GM18858 (cell line): ENCODE measurements around the gene MAP3K15.
"Not testable (repeated sequence)": the region's sequence is repeated elsewhere in the genome, so short reads cannot be mapped to it uniquely, and the experiment has no call there.

Experiments
- ATAC-seq: cut with Tn5 transposase; IDR thresholded peaks from one replicate; pipeline ENCODE4 v1.9.1; 2021; ENCODE audit not compliant: unreplicated experiment

MAP3K15 gene

GRCh38 chrX:19535476-19535875, 20.2 kb upstream of the MAP3K15 start:
- no peak for ATAC-seq

GRCh38 chrX:19532709-19533108, 17.4 kb upstream of the MAP3K15 start:
- ATAC-seq = no peak

DNA sequence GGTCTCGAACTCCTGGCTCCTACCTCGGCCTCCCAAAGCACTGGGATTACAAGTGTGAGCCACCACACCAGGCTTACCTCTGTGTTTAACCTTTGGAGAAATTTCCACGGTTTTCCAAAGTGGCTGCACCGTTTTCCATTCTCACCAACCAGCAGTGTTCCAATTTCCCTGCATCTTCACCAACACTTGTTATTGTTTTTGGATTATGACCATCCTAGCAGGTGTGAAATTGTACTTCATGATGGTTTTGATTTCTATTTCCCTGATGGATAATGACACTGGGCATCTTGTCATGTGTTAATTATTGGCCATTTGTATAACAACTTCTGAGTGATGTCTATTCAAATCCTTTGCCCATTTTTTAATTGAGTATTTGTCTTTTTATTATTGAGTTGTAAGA, 2.7 kb upstream of the MAP3K15 start:
- ATAC-seq = no peak

DNA sequence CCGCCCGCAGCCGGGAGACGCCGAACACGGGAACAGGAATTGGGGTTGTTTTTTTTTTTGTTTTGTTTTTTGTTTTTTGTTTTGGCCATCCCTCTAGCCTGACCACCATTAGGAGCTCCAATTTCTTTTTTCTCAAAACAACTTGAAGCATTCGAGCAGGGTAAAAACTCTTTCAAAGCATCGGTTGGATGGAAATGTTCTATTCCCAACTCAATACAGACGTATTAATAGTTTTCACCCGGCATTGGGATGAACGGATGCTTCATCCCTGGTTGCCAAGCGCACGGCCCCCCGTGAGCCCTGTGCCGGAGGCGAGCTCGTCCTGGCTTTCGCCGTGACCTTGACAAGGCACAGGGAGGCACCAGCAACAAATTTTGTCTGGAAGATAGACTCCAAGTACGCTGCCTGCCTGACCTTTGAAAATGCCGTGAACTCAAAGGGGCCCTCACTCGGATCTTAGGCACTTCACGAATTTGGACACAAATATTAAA, 352 bp upstream of the MAP3K15 start:
- ATAC-seq = no peak

- ATAC-seq = no peak
These were observed 1.9 kb downstream of the MAP3K15 start for GRCh38 chrX:19513383-19513782.

DNA sequence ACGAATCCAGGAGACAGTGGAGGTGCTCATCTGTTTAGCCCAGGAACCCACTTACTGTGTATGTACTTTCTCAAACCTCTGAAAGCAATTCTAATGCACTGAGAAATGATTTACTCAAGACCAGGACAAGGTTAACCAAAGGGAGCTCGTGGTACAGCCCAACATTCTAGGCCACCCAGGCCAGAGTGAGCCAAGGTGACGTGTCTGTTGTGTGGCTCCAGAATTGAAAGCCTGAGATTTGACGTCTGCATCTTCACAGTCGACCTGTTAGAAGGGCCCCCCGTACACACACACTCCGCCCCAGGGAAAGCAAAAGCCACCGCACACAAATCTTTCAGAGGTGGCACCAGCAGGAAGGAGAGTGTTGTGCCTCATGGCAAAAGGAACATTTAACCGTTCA, 2.3 kb downstream of the MAP3K15 start:
- ATAC-seq = no peak

DNA sequence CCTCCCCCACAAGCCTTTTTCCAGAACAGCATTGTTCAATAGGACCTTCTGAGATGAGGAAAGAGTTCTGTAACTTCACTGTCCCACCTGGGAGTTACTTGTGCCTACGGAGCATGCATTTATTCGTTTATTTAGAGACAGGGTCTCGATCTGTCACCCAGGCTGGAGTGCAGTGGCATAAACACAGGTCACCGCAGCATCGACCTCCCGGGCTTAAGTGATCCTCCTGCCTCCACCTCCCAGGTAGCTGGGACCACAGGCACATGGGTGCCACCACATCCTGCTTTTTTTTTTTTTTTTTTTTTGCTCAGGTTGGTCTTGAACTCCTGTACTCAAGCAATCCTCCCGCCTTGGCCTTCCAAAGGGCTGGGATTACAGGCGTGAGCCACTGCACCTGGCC, 2.9 kb downstream of the MAP3K15 start:
- ATAC-seq = no peak

DNA sequence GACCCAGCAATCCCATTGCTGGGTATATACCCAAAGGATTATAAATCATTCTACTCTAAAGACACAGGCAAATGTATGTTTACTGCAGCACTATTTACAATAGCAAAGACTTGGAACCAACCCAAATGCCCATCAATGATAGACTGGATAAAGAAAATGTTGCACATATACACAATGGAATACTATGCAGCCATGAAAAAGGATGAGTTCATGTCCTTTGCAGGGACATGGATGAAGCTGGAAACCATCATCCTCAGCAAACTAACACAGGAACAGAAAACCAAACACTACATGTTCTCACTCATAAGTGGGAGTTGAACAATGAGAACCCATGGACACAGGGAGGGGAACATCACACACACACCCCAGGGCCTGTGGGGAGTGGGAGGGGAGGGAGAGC, 3.5 kb downstream of the MAP3K15 start:
- not testable (repeated sequence) for ATAC-seq

GRCh38 chrX:19496711-19497110, 18.6 kb downstream of the MAP3K15 start:
- ATAC-seq = no peak

DNA sequence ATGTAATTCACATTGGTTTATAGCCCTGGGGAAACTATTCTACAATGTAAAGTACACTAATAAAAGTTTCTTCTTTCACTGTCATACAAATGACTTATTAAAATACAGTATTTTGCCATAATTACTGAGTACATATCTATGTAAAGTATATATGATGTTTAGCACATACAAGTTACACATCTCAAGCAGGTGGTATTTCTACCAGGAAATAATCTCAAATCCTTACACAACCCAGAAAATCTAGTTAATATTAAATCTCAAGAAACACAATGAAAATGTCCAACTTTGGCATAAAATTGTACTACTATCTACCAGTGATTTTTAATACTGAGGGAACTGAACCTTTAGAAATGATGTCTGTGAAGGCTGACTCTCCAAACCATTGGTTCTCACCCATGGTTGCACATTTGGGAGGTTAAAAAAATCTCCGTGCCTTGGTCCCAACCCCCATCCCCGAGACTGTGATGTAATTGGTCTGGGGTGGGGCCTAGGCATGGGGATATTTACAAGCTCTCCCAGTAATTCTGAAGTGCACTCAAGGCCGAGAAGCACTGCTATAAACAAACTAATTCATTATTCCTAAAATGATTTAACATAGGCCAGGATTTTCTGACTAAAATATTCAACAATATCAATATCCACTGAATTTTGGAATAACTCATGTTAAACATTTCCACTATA, 27.6 kb downstream of the MAP3K15 start:
- ATAC-seq = no peak

DNA sequence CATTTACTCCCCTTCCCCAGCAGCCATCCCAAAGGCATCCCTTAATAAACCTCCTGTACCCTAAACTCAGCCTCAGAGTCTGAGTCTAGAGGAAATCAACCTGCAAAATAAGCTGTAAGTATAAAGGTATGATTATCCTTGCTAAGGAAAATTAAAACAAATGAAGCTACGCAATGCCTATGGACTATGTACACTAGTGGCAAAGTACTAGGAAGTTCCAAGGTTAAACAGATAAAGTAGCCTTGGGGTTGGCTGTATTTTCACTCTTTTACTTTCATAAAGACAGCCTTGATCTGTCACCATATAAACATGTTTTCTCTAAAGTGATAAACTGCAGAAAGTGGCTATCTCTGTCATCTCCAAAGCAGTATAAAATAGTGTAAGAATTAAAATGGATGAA, 35.9 kb downstream of the MAP3K15 start:
- no peak for ATAC-seq

DNA sequence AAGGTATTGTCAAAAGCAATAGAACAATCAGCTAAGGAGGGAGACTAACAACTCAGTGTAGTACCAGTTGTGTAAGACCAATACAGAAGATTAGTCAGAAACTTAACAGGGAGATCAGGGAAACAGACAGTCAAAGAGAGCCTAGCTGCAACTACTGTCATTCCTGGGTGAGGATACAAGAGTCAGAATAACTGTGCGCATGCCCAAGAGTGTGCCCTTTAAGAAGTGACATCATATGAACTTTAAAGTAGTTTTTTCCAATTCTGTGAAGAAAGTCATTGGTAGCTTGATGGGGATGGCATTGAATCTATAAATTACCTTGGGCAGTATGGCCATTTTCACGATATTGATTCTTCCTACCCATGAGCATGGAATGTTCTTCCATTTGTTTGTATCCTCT, 46.9 kb downstream of the MAP3K15 start:
- ATAC-seq = not testable (repeated sequence)

- ATAC-seq = no peak
These were observed 52.4 kb downstream of the MAP3K15 start for GRCh38 chrX:19462879-19463278.

DNA sequence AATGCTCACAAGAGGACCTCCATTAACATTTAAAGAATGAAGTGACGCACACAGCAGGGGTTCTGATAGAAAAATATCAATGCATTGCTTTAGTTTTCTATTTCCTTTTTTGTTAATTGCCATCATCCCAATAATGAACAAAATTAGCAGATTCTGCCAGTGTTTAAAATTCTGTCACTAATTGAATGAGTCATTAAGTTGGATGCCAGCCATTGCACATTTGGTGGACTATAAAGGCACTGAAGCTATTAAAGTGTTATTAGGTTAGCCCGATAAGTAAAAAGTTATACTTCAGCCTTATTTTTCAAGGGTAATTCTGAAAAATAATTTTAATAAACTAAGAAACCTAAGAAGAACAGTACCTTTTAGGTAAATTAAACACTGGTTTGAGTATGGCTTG, 53.1 kb downstream of the MAP3K15 start:
- ATAC-seq = no peak

- ATAC-seq = no peak
These were observed 57.6 kb downstream of the MAP3K15 start for GRCh38 chrX:19457662-19458061.

- no peak for ATAC-seq
These were observed 67.2 kb downstream of the MAP3K15 start for GRCh38 chrX:19448077-19448476.

DNA sequence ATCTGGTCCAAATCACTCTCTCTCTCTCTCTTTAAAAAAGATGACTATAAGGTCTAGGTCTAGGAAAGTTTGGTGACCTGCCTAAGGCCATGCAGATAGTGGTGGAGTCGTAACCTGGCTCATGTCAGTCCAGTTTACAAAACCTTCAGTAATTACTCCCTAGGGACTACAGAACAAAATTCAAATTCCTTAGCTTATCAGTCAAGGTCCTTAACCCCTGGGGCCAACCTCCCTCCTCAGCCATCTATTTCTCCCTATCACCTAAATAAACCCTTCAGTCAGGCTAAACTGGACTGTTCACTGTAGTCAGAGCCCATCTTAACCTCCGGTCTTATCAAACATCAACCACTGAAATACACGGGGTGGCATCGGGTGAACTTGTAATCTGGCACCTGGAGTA, 68.9 kb downstream of the MAP3K15 start:
- ATAC-seq = no peak

DNA sequence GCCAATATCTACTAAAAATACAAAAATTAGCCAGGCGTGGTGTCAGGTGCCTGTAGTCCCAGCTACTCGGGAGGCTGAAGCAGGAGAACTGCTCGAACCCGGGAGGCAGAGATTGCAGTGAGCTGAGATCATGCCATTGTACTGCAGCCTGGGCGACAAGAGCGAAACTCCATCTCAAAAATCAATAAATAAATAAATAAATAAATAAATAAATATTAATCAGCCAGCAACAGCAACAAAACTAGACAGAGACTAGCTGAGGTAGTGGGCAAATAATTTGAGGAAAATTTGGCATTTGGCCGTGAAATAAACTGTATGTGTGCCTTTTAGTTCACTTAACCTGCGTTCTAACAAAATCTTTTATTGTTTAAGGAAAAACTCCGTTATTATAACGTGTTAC, 69.5 kb downstream of the MAP3K15 start:
- not testable (repeated sequence) for ATAC-seq

GRCh38 chrX:19443869-19444526, 71.3 kb downstream of the MAP3K15 start:
- no peak for ATAC-seq

- ATAC-seq = no peak
These were observed 74.6 kb downstream of the MAP3K15 start for GRCh38 chrX:19440713-19441112.

GRCh38 chrX:19422661-19423060, 92.6 kb downstream of the MAP3K15 start:
- not testable (repeated sequence) for ATAC-seq

GRCh38 chrX:19410259-19410658, 105.0 kb downstream of the MAP3K15 start:
- ATAC-seq = no peak

DNA sequence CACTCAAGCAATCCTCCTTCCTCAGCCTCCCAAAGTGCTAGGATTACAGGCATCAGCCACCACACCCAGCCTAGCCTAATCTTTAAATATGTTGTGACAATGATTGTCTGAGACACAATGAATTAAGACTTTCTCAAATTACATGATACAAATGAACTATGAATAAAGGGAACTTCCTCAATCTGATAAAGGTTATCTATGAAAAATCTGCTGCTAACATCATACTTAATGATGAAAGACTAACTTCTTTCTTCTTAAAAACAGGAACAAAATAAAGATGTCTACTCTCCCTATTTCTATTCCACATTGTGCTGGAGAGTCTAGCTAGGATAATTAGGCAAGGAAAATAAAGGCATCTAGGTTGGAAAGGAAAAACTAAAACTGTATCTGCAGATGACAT, 111.6 kb downstream of the MAP3K15 start:
- no peak for ATAC-seq
